Body of pancreas (tissue), 4 donors: ENCODE measurements around the gene CLASP1.

Experiments
- POLR2A ChIP-seq, 3 donors: fragments of 450-650 bp; IDR thresholded peaks; one replicate each; pipeline ENCODE4 v1.6.1; 2016; ENCODE audit warnings: antibody characterized with exemption in 3 of 3, mild to moderate bottlenecking in 2 of 3
- TF ChIP-seq, protein P1 (sequence below), 7 experiments: fragments of 450-650 bp in 4 of 7; fragments of 200-600 bp in 3 of 7; sonication (generic) in 3 of 7; IDR thresholded peaks; one replicate each; pipeline ENCODE4 v1.5.1; 2016 to 2019; ENCODE audit warnings: antibody characterized with exemption in 7 of 7

DNA sequence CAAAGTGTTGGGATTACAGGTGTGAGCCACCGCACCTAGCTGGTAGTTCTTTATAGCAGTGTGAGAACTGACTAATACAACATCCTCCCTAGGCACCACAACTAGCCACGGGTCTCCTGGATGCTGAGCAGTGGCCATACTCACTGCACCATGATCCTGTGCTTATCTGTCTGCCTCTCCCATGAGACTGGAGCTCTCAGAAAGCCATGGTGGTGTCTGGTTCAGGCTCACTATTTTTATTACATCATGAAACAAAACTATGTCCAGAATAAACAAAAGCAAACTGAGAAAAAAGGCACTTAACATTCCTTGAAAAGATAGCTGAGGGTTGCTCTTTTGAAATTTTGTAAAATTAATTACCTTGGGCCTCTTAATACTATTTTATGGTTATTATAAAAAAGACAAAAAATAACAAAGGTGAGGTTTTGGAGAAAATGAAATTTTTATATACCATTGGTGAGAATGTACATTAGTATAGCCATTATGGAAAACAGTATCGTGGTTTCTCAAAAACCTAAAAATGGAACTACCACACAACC lies 273.6 kb downstream of the CLASP1 start:
- TF ChIP-seq, protein P1, sequence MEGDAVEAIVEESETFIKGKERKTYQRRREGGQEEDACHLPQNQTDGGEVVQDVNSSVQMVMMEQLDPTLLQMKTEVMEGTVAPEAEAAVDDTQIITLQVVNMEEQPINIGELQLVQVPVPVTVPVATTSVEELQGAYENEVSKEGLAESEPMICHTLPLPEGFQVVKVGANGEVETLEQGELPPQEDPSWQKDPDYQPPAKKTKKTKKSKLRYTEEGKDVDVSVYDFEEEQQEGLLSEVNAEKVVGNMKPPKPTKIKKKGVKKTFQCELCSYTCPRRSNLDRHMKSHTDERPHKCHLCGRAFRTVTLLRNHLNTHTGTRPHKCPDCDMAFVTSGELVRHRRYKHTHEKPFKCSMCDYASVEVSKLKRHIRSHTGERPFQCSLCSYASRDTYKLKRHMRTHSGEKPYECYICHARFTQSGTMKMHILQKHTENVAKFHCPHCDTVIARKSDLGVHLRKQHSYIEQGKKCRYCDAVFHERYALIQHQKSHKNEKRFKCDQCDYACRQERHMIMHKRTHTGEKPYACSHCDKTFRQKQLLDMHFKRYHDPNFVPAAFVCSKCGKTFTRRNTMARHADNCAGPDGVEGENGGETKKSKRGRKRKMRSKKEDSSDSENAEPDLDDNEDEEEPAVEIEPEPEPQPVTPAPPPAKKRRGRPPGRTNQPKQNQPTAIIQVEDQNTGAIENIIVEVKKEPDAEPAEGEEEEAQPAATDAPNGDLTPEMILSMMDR (IDR thresholded peaks at IDR 0.05): no peak
- no peak for TF ChIP-seq POLR2A (IDR thresholded peaks at IDR 0.05)
